GM06990 (cell line): ENCODE data around the gene VSTM2B.

ENCODE experiments used
- DNase-seq: peaks from one replicate; pipeline ENCODE4 v3.0.0-alpha.2; 2011; ENCODE audit not compliant: insufficient read length; ENCODE audit errors: extremely low read depth
- H3K27me3 ChIP-seq: replicated peaks from 2 replicates; pipeline ENCODE4 v1.6.0; 2011; ENCODE audit warnings: low read length; ENCODE audit not compliant: control insufficient read depth, insufficient read depth
- H3K36me3 ChIP-seq: 2 replicates; pipeline ENCODE4 v1.5.1; 2011; ENCODE audit warnings: low read length; ENCODE audit not compliant: control insufficient read depth, insufficient read depth
- H3K4me3 ChIP-seq: replicated peaks from 2 replicates; pipeline ENCODE4 v1.5.1; 2011; ENCODE audit warnings: low read depth, mild to moderate bottlenecking, control low read depth, low read length
- TF ChIP-seq, protein P1 (sequence below): IDR thresholded peaks from 2 replicates; pipeline ENCODE4 v1.5.1; 2011; ENCODE audit warnings: low read length, control low read depth, mild to moderate bottlenecking, inconsistent platforms; ENCODE audit not compliant: insufficient read depth, poor library complexity, severe bottlenecking

VSTM2B gene

DNA sequence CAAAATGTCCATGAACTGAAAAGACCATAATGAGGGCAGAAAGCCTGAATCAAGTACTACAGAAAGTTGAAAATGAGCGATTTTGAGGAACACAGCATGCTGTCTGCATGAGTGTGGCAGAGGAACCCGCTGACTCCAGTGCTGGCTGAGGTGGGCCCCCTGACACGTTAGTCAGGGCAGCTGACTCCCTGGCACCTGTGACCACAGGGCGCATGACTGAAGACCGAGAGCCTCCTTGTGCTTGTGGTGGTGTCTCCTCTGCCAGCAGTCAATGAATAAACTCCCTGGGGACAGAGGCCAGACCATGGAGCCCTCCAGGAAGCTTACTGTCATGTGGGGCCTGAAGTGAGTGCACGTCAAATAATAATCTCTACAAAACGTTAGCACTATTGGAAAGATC is 38.4 kb upstream of the VSTM2B start:
- TF ChIP-seq, protein P1, sequence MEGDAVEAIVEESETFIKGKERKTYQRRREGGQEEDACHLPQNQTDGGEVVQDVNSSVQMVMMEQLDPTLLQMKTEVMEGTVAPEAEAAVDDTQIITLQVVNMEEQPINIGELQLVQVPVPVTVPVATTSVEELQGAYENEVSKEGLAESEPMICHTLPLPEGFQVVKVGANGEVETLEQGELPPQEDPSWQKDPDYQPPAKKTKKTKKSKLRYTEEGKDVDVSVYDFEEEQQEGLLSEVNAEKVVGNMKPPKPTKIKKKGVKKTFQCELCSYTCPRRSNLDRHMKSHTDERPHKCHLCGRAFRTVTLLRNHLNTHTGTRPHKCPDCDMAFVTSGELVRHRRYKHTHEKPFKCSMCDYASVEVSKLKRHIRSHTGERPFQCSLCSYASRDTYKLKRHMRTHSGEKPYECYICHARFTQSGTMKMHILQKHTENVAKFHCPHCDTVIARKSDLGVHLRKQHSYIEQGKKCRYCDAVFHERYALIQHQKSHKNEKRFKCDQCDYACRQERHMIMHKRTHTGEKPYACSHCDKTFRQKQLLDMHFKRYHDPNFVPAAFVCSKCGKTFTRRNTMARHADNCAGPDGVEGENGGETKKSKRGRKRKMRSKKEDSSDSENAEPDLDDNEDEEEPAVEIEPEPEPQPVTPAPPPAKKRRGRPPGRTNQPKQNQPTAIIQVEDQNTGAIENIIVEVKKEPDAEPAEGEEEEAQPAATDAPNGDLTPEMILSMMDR = no peak
- H3K36me3 ChIP-seq = no peaks in the 10 kb centered on the region
- no peak overlapping the region for H3K4me3 ChIP-seq
- no peaks in the 10 kb centered on the region for H3K27me3 ChIP-seq
- no peak for DNase-seq

- TF ChIP-seq, protein P1 = no peak
- no peak for DNase-seq
- Histone ChIP-seq H3K4me3 (no peak overlapping the region), H3K36me3 (no peaks in the 10 kb centered on the region), H3K27me3 (no peaks in the 10 kb centered on the region)
Observed at GRCh38 chr19:29488316-29488715, 37.5 kb upstream of the VSTM2B start.

- Histone ChIP-seq H3K27me3 (no peaks in the 10 kb centered on the region), H3K4me3 (no peak overlapping the region), H3K36me3 (no peaks in the 10 kb centered on the region)
- TF ChIP-seq, protein P1 = no peak
- DNase-seq = no peak
Observed at GRCh38 chr19:29489172-29489951, 36.4 kb upstream of the VSTM2B start.

DNA sequence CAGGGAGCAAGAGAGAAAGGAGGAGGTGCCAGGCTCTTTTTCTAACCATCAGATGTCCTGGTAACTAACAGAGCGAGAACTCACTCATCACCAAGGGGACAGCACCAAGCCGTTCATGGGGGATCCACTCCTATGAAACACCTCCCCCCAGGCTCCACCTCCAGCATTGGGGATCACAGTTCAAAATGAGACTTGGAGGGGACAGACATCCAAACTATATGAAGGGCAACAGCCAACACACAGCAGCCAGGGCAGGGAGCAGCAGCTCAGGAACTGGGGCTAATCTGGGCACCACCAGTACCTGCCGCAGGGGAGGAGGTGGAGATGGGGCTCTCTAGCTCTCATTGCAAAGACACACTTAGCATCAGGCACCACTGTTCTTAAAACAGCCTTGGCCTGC is 34.3 kb upstream of the VSTM2B start:
- TF ChIP-seq, protein P1 = no peak
- DNase-seq = no peak
- Histone ChIP-seq H3K27me3 (no peaks in the 10 kb centered on the region), H3K4me3 (no peak overlapping the region), H3K36me3 (no peaks in the 10 kb centered on the region)

DNA sequence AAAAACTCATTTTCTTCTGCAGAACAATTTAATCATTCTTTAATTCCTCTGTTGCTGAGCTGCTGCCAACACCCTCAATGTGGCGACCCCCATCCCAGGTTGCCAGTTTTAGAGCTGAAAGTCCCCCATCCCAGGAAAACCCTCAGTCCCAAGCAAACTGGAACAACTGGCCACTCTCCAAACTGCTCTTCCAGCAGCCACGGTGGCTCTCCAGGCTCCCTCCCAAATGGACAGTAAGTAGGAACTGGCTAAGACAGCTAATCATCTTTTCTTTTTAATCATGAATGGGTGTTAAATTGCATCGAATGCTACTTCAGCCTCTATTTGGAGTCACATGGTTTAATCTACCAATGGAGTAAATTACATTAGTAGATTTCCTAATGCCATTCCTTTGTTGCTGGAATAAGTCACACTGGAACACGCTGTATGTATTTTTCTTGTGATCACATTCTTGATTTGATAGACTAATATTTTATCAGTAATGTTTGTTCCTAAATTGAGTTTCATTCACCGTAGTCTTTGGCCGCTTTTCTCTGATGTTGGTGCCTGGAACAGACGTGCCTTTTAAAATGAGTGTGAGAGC is 33.7 kb upstream of the VSTM2B start:
- TF ChIP-seq, protein P1 = no peak
- Histone ChIP-seq H3K36me3 (no peaks in the 10 kb centered on the region), H3K27me3 (no peaks in the 10 kb centered on the region), H3K4me3 (no peak overlapping the region)
- no peak for DNase-seq
